ENCODE results near the gene CNOT3.

The CNOT3 gene

DNA sequence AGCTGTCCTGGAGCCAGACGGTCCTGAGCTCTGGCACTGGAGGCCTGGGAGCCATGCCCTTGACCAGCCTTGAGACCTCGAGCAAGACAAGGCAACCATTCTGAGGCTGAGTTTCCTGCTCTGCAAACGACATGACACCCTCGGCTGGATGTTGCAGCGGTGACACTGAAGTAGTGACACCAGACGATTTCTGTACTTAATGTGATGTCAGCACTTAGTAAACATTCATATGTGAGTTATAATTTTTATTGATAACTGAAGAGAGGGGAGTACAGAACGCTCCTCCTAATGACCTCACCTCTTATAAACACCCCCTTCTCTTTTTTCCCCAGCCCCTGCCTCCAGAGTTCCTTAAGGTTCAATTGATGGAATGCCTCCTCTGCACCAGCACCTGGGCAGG is 29.1 kb upstream of the CNOT3 start:
- TF ChIP-seq, protein P1, sequence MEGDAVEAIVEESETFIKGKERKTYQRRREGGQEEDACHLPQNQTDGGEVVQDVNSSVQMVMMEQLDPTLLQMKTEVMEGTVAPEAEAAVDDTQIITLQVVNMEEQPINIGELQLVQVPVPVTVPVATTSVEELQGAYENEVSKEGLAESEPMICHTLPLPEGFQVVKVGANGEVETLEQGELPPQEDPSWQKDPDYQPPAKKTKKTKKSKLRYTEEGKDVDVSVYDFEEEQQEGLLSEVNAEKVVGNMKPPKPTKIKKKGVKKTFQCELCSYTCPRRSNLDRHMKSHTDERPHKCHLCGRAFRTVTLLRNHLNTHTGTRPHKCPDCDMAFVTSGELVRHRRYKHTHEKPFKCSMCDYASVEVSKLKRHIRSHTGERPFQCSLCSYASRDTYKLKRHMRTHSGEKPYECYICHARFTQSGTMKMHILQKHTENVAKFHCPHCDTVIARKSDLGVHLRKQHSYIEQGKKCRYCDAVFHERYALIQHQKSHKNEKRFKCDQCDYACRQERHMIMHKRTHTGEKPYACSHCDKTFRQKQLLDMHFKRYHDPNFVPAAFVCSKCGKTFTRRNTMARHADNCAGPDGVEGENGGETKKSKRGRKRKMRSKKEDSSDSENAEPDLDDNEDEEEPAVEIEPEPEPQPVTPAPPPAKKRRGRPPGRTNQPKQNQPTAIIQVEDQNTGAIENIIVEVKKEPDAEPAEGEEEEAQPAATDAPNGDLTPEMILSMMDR (conservative IDR thresholded peaks at IDR 0.05; ENCODE audit: low read length): no peak
- no peak overlapping the region for H3K4me3 ChIP-seq (ENCODE audit: low read length)
- no peak for DNase-seq (ENCODE audit: low read depth)

DNA sequence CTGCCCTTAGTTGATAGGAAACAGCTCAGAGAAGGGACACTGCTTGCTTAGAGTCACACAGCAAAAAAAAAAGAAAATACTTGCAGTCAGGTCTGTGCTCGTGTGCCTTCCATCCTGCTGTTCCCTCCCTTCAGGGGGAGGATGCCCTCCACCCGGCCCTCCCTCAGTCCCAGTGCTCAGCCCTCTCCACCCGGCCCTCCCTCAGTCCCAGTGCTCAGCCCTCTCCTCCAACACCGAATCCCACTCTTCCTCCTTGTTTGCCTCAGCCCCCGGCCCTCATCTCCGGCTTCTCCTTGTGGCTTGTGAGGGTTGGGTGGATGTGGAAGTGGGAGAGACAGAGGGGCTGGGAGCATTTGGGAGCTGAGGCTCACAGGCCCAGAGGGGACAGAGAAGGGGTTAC is 27.9 kb upstream of the CNOT3 start:
- no peak overlapping the region for H3K4me3 ChIP-seq (ENCODE audit: low read length)
- TF ChIP-seq, protein P1 (conservative IDR thresholded peaks at IDR 0.05; ENCODE audit: low read length): no peak
- no peak for DNase-seq (ENCODE audit: low read depth)

DNA sequence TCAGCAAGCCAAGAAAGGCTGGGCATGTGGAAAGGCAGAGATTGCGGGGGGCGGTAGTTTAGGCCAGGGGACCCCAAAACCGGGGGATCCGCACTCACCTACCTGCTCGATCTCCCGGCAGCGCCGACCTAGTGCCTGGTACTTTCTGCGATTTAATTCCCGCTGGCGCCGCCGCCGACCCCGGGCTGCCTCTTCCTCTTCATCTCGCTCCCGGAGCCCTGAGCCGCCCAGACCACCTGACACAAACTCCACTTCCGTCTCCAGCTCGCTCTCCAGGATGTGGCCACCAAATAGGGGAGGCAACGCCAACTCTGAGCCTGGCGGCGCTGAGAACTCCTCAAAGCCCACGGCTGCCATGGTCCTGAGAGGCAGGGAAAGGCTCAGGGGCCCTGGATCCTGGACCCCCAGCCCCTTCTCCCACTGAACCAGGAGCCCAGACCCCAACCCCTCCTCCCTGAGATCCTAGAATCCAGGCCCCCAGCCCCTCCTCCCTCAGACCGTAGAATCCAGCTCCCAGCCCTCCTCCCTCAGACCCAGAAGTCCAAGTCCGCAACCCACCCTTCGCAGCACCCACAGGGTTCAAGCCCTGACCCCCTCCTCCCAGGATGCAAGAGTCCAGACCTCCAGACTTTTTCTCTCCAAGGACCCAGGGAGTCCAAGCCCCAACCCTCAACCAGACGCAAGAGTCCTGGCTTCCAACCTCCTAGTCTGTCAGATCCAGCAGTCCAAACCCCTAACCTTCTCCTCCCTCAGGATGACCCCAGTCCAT is 23.0 kb upstream of the CNOT3 start:
- H3K4me3 ChIP-seq (ENCODE audit: low read length): peak overlapping the region; percentile 95
- peak; percentile 35 for DNase-seq (ENCODE audit: low read depth)
- TF ChIP-seq, protein P1 (conservative IDR thresholded peaks at IDR 0.05; ENCODE audit: low read length): no peak

DNA sequence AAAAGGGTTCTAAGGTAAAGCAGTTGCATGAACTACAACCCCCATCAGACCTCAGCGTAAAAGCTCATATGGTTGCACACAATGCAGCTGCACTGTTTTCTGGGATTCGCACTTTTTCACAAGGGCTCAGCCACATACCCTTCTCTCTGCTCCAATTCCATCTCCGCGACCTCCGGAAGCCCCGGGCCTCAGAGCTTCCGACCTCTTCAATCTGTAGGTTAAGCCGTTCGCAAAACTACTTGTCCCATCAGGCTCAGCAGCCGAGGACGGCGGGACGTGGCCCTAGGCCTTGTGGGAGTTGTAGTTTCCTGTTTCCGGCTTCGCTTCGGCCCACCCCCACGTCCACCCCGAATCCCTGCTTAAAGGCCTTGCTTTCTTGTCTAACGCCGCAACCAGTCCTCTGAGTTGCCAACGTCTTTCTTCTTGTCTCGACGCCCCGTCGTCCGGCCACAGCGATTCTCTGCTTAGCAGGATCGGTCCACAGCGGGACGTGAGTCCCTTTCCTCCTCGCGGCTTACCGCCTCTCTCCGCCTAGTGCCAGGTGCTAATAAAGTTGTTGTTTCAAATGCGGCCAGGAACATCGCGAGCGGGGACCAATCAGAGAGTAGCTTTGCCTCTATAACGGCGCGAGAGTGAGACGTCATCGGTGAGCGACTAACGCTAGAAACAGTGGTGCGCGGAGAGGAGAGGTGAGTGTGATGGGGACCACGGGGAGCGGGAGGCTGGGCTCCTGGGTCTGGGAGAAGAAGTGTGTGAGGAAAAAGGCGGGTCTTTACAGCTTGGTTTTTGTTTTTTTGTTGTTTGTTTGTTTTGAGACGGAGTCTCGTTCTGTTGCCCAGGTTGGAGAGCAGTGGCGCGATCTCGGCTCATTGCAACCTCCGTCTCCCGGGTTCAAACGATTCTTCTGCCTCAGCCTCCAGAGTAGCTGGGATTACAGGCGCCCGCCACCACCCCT is 22.2 kb upstream of the CNOT3 start, which contains the start of the genes PRPF31 and TFPT:
PRPF31 (plus strand) TSS at position 646 of the 955 bp plus-strand sequence. CDS start 2,525 bp downstream, outside the sequence.
TFPT (minus strand) TSS at position 549 of the 955 bp plus-strand sequence; CDS start at position 161, 388 bp downstream.
- TF ChIP-seq, protein P1 (conservative IDR thresholded peaks at IDR 0.05; ENCODE audit: low read length): no peak
- peak within 1 kb of the TSS; percentile 95 for H3K4me3 ChIP-seq (ENCODE audit: low read length)
- peak; percentile 97 for DNase-seq (ENCODE audit: low read depth)

DNA sequence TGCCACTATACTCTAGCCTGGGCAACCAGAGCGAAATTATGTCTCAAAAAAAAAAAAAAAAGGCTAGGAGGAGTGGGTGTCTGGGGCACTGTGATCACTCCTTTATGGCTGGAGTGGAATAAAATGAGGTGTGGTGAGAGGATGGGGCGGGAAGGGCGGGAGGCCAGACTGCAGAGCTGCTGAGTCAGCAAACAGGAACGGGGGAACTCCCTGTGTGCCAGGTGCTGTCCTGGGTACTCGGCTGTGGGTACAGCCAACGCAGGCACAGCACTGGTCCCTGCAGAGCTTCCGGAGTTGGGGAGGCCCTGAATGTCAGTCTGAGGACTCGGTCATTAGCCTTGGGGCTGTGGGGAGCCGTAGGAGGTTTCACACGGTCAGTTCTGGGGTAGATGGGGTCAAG is 16.3 kb upstream of the CNOT3 start:
- no peak overlapping the region for H3K4me3 ChIP-seq (ENCODE audit: low read length)
- TF ChIP-seq, protein P1 (conservative IDR thresholded peaks at IDR 0.05; ENCODE audit: low read length): no peak
- DNase-seq (ENCODE audit: low read depth): no peak

DNA sequence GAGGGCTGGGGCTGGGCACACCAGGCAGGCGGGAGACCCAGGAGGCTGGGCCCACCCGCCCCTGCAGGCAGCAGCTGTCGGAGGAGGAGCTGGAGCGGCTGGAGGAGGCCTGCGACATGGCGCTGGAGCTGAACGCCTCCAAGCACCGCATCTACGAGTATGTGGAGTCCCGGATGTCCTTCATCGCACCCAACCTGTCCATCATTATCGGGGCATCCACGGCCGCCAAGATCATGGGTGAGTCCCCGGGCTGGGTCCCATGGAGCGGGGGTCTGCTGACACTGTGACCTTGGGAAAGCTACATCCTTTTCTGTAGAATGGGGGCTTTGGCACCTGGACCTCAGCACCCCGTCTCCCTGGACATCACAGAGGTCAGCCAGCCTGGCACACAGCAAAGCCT is 13.9 kb upstream of the CNOT3 start:
- no peak overlapping the region for H3K4me3 ChIP-seq (ENCODE audit: low read length)
- TF ChIP-seq, protein P1 (conservative IDR thresholded peaks at IDR 0.05; ENCODE audit: low read length): no peak
- no peak for DNase-seq (ENCODE audit: low read depth)

All from AG10803 (cell line).